Stromal cell of bone marrow (primary cell): Measurements from ENCODE around the gene PCMT1.

Source experiments
- DNase-seq: peaks from one replicate; pipeline ENCODE4 v3.0.0-alpha.2; 2012; ENCODE audit warnings: low read depth

PCMT1 gene

GRCh38 chr6:149855040-149855654 is 105.6 kb downstream of the PCMT1 start:
- no peak for DNase-seq

GRCh38 chr6:149855741-149856140 is 106.2 kb downstream of the PCMT1 start:
- DNase-seq = no peak

- DNase-seq = no peak
These were observed 106.9 kb downstream of the PCMT1 start for GRCh38 chr6:149856256-149856994.

GRCh38 chr6:149857541-149857940 is 108.0 kb downstream of the PCMT1 start:
- DNase-seq = no peak

GRCh38 chr6:149859368-149859767 is 109.8 kb downstream of the PCMT1 start:
- peak; percentile 72 for DNase-seq

- DNase-seq = no peak
These were observed 110.4 kb downstream of the PCMT1 start for GRCh38 chr6:149859938-149860337.

- DNase-seq = no peak
These were observed 110.9 kb downstream of the PCMT1 start for GRCh38 chr6:149860513-149860833.
